ENCODE data around the gene RPS5. TPM values are rescaled to one million over a fixed set of nuclear protein-coding genes. Genes with fewer than 3 reads are reported as not detected.

Gene RPS5
- polyA plus RNA-seq, 2 of the 4 experiments (the other 2 are of a cell fraction), result 2,123 to 2,475 TPM

DNA sequence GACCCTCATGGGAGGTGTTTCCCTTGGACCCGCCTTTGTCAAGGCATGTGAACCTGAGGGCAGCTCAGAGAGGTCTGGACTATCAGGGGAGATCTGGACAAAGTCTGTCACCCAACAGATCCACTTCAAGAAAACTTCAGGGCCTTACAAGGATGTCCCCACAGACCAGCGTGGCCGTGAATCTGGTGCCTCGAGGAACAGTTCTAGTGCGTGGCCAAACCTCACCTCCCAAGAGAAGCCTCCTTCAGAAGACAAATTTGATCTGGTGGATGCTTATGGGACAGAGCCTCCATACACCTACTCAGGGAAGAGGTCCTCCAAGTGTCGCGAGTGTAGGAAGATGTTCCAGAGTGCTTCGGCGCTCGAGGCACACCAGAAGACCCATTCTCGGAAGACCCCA, 48.7 kb upstream of the RPS5 start:
- Histone ChIP-seq H3K4me1 (no peaks in the 10 kb centered on the region), H3K27ac (no peak overlapping the region), H3K4me3 (no peak overlapping the region), H3K9me3 (peaks cover 74% of the 10 kb centered on the region), H3K4me2 (no peak overlapping the region)
- ATAC-seq (no peak; a peak in 1 of 6 replicates), DNase-seq (ENCODE audit: low read depth in 1 of 2, low spot score in 1 of 2) (no peak), FAIRE-seq (no peak)
- ChIA-PET CTCF (no interaction called here), POLR2A (no interaction called here)
- TF ChIP-seq RNF2 (IDR thresholded peaks at IDR 0.05; ENCODE audit: borderline replicate concordance, low read depth) (no peak), RARB (CRISPR knock-in tag; IDR thresholded peaks at IDR 0.05) (no peak), NFE2L2 (conservative IDR thresholded peaks at IDR 0.05; ENCODE audit: low read length) (no peak), ZFP36 (IDR thresholded peaks at IDR 0.05; ENCODE audit: borderline replicate concordance, partially characterized antibody) (no peak), FOXS1 (CRISPR knock-in tag; IDR thresholded peaks at IDR 0.05) (no peak), ESRRA (IDR thresholded peaks at IDR 0.05; ENCODE audit: borderline replicate concordance, low read length) (no peak), HOXB5 (CRISPR knock-in tag; IDR thresholded peaks at IDR 0.05) (no peak), KDM5A (IDR thresholded peaks at IDR 0.05) (no peak)
- TF ChIP-seq, protein P1, sequence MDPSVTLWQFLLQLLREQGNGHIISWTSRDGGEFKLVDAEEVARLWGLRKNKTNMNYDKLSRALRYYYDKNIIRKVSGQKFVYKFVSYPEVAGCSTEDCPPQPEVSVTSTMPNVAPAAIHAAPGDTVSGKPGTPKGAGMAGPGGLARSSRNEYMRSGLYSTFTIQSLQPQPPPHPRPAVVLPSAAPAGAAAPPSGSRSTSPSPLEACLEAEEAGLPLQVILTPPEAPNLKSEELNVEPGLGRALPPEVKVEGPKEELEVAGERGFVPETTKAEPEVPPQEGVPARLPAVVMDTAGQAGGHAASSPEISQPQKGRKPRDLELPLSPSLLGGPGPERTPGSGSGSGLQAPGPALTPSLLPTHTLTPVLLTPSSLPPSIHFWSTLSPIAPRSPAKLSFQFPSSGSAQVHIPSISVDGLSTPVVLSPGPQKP (IDR thresholded peaks at IDR 0.05; ENCODE audit: low read depth, low read length), result no peak
- TF ChIP-seq, protein P2, sequence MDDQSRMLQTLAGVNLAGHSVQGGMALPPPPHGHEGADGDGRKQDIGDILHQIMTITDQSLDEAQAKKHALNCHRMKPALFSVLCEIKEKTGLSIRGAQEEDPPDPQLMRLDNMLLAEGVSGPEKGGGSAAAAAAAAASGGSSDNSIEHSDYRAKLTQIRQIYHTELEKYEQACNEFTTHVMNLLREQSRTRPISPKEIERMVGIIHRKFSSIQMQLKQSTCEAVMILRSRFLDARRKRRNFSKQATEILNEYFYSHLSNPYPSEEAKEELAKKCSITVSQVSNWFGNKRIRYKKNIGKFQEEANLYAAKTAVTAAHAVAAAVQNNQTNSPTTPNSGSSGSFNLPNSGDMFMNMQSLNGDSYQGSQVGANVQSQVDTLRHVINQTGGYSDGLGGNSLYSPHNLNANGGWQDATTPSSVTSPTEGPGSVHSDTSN (IDR thresholded peaks at IDR 0.05), result no peak
- WGBS (ENCODE audit: missing lambda C conversion rate), result 93% methylated on average over 11 of the region's 11 CpGs

DNA sequence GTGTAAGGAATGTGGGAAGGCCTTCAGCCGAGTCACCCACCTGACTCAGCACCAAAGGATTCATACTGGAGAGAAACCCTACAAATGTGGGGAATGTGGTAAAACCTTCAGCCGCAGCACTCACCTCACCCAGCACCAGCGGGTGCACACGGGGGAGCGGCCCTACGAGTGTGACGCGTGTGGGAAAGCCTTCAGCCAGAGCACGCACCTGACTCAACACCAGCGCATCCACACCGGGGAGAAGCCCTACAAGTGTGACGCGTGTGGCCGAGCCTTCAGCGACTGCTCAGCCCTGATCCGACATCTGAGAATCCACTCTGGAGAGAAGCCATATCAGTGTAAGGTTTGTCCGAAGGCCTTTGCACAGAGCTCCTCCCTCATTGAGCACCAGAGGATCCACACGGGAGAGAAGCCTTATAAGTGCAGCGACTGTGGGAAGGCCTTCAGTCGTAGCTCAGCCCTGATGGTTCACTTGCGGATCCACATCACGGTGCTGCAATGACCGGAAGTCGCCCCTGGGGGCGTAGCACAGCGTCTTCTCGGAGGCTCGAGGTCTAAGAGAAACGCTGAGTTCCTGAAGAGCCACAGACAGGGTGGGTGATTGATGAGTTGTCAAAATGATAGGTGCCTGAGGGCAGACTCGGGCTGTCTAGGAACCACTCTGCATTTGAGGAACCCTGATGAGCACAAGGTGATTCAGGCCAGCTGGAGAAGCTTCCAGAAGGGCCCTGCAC, 48.1 kb upstream of the RPS5 start:
- POLR2A ChIA-PET, result no interaction called here
- 93% methylated on average over 30 of the region's 30 CpGs for WGBS (ENCODE audit: missing lambda C conversion rate)
- DNase-seq (ENCODE audit: low read depth in 1 of 2, low spot score in 1 of 2) (no peak), FAIRE-seq (no peak), ATAC-seq (no peak; a peak in 1 of 6 replicates)
- Histone ChIP-seq H3K4me1 (no peaks in the 10 kb centered on the region), H3K27ac (no peak overlapping the region), H3K4me2 (no peak overlapping the region), H3K4me3 (no peak overlapping the region), H3K9me3 (peaks cover 74% of the 10 kb centered on the region)
- CTCF ChIA-PET, result interaction anchor here (0.8 kb wide), 1 partner anchor 122 kb away, joined by 5 read pairs; no protein-coding TSS in a partner anchor
- TF ChIP-seq MAZ (IDR thresholded peaks at IDR 0.05; ENCODE audit: borderline replicate concordance, low read depth, low read length) (no peak), SMC3 (IDR thresholded peaks at IDR 0.05) (no peak), EHF (CRISPR knock-in tag; IDR thresholded peaks at IDR 0.05) (no peak), RAD21 (conservative IDR thresholded peaks at IDR 0.05 in 1 of 2, IDR thresholded peaks at IDR 0.05 in 1 of 2) (no peak), RNF2 (IDR thresholded peaks at IDR 0.05; ENCODE audit: borderline replicate concordance, low read depth) (no peak), POLR2A (IDR thresholded peaks at IDR 0.05; ENCODE audit: low read length) (no peak), NPAS2 (CRISPR knock-in tag; IDR thresholded peaks at IDR 0.05; ENCODE audit: borderline replicate concordance) (no peak), CHD4 (IDR thresholded peaks at IDR 0.05; ENCODE audit: borderline replicate concordance) (no peak)
- TF ChIP-seq, protein P3, sequence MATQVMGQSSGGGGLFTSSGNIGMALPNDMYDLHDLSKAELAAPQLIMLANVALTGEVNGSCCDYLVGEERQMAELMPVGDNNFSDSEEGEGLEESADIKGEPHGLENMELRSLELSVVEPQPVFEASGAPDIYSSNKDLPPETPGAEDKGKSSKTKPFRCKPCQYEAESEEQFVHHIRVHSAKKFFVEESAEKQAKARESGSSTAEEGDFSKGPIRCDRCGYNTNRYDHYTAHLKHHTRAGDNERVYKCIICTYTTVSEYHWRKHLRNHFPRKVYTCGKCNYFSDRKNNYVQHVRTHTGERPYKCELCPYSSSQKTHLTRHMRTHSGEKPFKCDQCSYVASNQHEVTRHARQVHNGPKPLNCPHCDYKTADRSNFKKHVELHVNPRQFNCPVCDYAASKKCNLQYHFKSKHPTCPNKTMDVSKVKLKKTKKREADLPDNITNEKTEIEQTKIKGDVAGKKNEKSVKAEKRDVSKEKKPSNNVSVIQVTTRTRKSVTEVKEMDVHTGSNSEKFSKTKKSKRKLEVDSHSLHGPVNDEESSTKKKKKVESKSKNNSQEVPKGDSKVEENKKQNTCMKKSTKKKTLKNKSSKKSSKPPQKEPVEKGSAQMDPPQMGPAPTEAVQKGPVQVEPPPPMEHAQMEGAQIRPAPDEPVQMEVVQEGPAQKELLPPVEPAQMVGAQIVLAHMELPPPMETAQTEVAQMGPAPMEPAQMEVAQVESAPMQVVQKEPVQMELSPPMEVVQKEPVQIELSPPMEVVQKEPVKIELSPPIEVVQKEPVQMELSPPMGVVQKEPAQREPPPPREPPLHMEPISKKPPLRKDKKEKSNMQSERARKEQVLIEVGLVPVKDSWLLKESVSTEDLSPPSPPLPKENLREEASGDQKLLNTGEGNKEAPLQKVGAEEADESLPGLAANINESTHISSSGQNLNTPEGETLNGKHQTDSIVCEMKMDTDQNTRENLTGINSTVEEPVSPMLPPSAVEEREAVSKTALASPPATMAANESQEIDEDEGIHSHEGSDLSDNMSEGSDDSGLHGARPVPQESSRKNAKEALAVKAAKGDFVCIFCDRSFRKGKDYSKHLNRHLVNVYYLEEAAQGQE (IDR thresholded peaks at IDR 0.05), result no peak
- TF ChIP-seq, protein P4, sequence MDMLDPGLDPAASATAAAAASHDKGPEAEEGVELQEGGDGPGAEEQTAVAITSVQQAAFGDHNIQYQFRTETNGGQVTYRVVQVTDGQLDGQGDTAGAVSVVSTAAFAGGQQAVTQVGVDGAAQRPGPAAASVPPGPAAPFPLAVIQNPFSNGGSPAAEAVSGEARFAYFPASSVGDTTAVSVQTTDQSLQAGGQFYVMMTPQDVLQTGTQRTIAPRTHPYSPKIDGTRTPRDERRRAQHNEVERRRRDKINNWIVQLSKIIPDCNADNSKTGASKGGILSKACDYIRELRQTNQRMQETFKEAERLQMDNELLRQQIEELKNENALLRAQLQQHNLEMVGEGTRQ (IDR thresholded peaks at IDR 0.05), result no peak
- TF ChIP-seq, protein P5, sequence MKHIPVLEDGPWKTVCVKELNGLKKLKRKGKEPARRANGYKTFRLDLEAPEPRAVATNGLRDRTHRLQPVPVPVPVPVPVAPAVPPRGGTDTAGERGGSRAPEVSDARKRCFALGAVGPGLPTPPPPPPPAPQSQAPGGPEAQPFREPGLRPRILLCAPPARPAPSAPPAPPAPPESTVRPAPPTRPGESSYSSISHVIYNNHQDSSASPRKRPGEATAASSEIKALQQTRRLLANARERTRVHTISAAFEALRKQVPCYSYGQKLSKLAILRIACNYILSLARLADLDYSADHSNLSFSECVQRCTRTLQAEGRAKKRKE (CRISPR knock-in tag; IDR thresholded peaks at IDR 0.05; ENCODE audit: low read depth), result no peak
- TF ChIP-seq, protein P6, sequence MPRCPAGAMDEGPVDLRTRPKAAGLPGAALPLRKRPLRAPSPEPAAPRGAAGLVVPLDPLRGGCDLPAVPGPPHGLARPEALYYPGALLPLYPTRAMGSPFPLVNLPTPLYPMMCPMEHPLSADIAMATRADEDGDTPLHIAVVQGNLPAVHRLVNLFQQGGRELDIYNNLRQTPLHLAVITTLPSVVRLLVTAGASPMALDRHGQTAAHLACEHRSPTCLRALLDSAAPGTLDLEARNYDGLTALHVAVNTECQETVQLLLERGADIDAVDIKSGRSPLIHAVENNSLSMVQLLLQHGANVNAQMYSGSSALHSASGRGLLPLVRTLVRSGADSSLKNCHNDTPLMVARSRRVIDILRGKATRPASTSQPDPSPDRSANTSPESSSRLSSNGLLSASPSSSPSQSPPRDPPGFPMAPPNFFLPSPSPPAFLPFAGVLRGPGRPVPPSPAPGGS (IDR thresholded peaks at IDR 0.05), result no peak
- TF ChIP-seq, protein P7, sequence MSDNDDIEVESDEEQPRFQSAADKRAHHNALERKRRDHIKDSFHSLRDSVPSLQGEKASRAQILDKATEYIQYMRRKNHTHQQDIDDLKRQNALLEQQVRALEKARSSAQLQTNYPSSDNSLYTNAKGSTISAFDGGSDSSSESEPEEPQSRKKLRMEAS (IDR thresholded peaks at IDR 0.05), result no peak

Measured in A549 (cell line).